NCI-H1417 (cell line): Measurements from ENCODE around the gene GRM1.
A peak's percentile ranks its signal among the peaks of the same experiment; 100 is the strongest.

Experiments used
- DNase-seq, 3 experiments: peaks; one replicate each; lab custom pipeline; 2025; lab: John Stamatoyannopoulos, UW

Gene GRM1

DNA sequence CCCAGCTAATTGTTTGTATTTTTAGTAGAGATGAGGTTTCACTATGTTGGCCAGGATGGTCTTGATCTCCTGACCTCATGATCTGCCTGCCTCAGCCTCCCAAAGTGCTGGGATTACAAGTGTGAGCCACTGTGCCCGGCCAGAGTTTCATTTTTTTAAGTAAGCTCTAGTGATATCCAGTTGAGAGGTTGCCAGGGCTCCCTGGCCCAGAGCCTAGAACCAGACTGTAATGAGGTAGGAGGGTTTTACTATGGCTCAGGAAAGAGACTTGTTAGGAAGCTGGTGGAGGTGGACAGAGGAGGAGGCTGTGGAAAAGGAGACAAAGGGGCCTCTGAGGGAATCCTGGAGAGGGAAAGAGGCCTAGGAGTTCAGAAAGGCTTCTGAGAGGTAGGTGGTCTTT is 242.3 kb downstream of the GRM1 start:
- DNase-seq = peak in 1 of 3 experiments; percentile 36

GRCh38 chr6:146273490-146273889 is 244.6 kb downstream of the GRM1 start:
- no peak for DNase-seq

- DNase-seq = no peak
These were observed 248.3 kb downstream of the GRM1 start for GRCh38 chr6:146277142-146277541.

GRCh38 chr6:146281651-146282362 is 252.9 kb downstream of the GRM1 start:
- DNase-seq = no peak

GRCh38 chr6:146282837-146283236 is 254.0 kb downstream of the GRM1 start:
- no peak for DNase-seq

DNA sequence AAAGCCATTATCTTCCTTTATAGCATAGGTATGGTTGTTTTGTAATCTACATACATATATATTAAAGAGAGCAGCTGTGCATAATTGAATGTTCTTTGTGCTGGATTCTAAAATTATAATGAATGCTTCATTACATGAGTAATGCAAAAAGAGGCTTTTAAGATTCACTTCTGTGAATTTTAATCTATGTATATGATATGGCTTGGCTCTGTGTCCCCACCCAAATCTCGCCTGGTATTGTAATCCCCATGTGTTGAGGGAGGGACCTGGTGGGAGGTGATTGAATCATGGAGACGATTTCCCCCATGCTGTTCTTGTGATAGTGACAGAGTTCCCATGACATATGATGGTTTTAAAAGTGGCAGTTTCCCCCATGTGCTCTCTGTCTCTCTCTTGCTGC is 255.4 kb downstream of the GRM1 start:
- DNase-seq = no peak

DNA sequence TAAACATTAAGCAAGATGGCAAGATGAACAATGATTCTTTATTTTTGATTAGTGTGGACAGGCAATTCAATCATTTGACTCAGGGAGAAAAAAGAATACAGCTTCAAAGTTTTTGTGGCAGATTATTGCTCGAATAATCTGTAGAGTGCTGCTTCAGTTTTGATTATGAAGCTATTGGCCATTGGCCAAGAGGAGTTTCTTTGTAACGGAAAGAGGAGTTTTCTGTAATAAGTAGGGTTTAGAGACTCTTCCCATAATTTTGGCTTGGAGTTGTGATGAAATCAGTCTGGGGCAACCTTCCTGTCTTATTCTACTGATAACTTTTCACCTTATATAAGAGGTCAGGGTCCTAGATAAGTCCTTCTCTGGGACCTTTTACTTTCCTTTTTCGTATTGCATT is 258.1 kb downstream of the GRM1 start:
- DNase-seq = no peak

DNA sequence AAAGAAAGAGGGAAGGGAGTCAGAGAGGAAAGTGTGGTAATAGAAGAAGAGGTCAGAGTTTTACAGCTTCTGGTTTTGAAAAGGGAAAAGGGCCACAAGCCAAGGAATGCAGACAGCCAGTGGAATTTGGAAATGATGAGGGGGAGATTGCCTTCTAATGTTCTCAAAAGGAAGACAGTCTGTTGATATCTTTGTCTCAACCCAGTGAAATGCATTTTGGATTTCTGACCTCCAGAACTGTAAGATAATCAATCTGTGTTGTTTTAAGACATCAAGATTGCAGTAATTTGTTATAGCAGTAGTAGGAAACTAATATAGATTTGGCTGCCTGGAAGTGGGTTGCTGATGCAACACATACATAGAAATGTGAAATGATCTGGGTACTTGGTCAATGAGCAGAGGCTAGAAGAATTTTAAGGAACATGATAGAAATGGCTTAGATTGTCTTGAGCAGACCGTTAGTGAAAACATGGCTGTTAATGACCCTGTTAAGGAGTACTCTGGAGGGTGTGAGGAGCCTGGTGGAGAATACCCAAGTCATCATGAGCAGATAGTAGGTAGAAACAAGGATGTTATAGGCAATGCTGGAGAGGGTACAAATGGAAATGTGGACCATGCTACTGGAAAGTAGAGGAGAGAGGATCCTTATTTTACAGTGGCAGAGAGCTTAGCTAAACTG is 259.0 kb downstream of the GRM1 start:
- DNase-seq = no peak

DNA sequence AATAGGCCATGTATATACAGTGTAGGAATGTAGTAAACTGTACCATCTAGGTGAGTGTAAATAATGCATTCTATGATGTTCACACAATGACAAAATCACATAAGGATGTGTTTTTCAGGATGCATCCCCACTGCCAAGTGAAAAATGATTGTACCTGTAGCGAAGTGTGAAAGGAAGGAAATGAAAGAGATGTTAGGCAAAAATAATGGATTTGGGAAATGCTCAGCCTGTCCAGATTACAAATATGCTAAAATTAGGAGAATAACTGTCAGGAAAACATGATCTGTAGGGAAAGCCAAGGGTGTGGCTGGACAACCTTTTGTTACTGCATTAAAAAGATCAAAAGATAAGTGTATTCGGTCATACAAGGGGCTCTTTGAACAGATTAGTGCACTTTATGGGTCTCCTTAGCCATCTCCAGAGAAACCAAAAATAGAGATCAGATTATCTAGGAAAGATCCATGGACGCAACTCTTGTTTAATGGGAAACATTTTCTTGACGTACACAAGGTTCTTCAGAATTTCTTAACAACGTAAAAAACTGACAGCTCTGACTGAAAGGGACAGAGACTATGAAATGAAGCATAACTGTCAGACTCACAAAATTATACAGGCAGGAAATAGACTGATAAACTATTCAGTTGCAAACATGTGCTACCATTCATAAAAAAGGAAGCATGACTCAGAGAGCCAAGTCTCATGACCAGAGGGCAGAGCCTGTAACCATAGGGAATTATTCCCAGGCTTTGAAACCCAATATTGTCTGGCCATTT is 261.1 kb downstream of the GRM1 start:
- DNase-seq = no peak

DNA sequence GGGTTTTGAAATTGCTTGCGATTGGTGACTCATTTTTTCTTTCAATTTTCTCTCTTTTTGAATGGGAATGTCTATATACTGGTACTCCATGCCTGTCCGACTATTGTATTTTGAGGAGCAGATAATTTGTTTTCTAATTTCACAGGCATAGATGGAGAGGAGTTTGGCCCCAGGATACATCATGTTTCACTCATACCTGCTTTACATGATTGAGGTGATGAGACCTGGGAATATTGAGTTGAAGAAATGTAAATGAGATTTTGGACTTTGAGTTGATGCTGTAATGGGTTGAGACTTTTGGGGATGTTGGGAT is 261.7 kb downstream of the GRM1 start:
- DNase-seq = no peak

DNA sequence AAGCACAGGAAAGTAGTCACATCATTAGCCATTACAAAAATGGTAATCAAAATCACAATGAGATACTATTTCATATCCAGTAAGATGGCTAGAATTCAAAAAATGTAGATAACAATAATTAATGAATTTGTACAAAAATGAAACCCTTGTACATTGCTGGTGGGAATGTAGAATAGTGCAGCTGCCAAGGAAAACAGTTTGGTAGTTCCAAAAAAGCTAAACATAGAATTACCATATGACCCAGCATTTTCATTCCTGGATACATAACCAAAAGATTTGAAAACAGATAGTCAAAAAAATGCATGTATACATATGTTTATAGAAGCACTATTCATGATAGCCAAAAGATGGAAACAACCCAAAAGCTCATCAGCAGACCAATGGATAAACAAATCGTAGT is 263.6 kb downstream of the GRM1 start:
- DNase-seq = no peak

DNA sequence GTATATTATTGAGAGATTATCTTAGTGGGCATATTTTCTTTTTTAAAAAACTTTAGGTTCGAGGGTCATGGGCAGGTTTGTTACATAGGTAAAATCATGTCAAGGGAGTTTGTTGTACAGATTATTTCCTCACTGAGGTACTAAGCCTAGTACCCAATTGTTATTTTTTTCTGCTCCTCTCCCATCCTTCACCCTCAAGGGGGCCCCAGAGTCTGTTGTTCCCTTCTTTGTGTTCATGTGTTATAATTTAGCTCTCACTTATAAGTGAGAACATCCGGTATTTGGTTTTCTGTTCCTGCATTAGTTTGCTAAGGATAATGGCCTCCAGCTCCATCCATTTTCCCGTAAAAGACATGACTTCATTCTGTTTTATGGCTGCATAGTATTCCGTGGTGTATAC is 266.8 kb downstream of the GRM1 start:
- DNase-seq = no peak

DNA sequence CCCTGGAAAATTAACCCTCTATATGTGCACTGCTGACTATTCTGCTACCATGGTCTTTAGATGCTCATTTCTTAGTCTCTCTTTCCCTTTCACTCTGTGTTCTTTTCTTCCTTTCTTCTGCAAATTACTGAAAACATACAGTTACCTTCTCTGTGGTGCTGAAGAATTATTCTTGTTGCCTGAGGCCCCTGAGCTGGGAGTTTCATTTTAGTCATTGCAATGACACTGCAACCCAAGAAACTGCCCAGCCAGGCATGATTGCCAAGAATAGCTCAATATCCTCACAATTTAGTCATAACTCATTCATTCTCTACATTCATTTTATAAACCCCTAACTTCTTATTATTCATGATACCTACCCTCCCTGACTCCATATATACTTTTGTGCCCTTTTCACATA is 269.0 kb downstream of the GRM1 start:
- DNase-seq = no peak

DNA sequence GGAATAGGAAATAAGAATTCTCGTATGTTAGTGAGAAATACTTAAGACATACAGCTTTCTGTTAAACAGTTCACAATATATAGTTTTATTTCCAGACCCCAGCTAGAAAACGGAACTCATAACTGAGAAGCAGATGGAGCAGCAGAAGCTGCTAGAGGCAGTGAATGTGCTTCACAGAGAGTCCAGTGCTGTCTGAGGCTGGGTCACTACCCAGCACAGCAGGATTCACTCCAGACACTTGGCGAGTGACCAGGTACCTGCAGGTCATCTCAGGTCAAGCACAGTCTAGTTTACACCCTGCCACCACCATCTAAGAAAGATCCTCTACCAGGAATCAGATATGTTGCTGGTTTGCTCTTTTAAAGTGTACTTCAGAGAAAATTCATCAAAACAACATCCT is 271.7 kb downstream of the GRM1 start:
- DNase-seq = peak in 1 of 3 experiments; percentile 51

GRCh38 chr6:146301764-146302163 is 272.9 kb downstream of the GRM1 start:
- no peak for DNase-seq

GRCh38 chr6:146302994-146303393 is 274.1 kb downstream of the GRM1 start:
- DNase-seq = no peak

- no peak for DNase-seq
These were observed 275.3 kb downstream of the GRM1 start for GRCh38 chr6:146304181-146304580.

DNA sequence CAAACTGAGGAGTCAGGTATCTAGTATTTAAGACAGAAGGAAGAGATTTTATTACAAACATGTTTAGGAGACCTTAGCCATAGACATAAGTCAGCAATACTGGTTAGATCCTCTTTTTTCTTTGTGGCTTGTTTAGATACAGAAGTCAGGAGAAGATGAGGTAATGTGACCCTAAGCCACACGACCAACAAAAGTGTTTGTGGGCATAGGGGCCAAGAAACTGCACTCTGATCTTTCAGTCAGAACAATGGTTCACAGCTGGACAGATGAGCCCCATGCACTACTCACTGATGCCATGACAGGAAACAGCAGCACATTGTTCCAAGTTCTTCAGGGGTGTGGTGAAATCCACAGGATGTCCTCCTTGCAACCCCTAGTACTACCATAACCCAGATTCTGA is 276.2 kb downstream of the GRM1 start:
- no peak for DNase-seq

- no peak for DNase-seq
These were observed 277.1 kb downstream of the GRM1 start for GRCh38 chr6:146305951-146306350.

DNA sequence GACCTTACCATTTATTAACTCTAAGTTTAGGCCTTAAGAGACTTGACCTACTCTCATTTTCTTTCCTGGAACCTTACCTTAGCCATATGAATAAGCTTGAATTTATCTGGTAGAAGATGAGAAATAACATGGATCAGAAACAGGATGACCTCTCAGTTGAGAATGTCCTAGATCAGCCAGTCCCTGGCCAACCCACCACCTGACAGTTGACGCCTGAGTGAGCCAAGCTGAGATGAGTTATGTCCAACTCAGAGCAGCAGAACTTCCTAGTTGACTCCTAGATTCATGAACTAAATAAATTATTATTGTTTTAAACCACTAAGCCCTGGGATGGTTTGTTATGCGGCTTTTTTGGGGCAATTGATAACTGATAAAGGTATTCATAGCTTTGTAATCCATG is 281.8 kb downstream of the GRM1 start:
- no peak for DNase-seq

DNA sequence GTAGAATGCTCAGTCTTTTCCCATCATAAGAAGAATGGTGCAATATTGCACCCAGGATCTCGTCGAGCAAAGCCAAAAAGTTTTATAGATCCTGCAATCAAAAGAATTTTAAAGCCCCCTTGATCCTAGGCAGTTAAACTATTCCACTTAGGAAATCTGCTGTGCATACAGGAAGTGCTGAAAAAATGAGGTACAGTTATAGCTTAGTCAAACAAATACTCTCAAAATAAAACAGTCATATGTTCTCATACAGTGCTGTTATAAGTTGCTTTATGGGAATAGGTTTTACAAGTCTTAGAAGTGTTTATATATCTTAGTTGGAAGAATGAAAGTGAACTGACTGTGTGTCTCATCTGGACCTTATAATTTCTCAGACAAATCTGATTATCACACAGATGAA is 282.2 kb downstream of the GRM1 start:
- DNase-seq = no peak

DNA sequence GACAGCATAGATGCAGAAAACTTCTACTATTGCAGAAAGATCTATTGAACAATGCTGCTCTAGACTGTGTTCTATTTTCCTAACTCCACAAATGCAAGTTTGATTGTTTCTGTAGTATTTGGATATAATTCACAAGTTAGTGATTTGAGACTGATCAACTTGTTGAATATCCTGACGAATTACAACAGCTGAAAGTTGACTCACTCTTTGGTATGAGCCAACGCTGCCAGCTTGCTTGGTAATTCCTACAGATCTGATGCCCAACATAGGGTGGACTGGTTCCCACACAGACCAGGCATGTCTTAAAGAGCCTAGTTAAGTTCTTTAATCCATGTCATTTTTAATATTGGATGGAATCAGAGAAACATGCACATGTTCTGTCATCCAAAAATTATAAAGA is 283.7 kb downstream of the GRM1 start:
- DNase-seq = no peak
